ENCODE results near the gene IMP4. TPM values are rescaled to one million over a fixed set of nuclear protein-coding genes. Genes with fewer than 3 reads are reported as not detected.

IMP4 gene
- total and polyA plus RNA-seq, 8 donors = 46.8 to 84.7 (median 65.0) TPM

- intact Hi-C loops (cut with DNase I) = no loop called here
- Histone ChIP-seq H3K27ac (no peak overlapping the region), H3K9me3 (no peaks in the 10 kb centered on the region), H3K27me3 (no peaks in the 10 kb centered on the region), H3K4me1 (peaks cover 0 to 11% (median 4%) of the 10 kb centered on the region in 3 donors), H3K36me3 (no peaks in the 10 kb centered on the region), H3K4me3 (no peak overlapping the region)
- FAIRE-seq = no peak
- TF ChIP-seq, protein P1, sequence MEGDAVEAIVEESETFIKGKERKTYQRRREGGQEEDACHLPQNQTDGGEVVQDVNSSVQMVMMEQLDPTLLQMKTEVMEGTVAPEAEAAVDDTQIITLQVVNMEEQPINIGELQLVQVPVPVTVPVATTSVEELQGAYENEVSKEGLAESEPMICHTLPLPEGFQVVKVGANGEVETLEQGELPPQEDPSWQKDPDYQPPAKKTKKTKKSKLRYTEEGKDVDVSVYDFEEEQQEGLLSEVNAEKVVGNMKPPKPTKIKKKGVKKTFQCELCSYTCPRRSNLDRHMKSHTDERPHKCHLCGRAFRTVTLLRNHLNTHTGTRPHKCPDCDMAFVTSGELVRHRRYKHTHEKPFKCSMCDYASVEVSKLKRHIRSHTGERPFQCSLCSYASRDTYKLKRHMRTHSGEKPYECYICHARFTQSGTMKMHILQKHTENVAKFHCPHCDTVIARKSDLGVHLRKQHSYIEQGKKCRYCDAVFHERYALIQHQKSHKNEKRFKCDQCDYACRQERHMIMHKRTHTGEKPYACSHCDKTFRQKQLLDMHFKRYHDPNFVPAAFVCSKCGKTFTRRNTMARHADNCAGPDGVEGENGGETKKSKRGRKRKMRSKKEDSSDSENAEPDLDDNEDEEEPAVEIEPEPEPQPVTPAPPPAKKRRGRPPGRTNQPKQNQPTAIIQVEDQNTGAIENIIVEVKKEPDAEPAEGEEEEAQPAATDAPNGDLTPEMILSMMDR (IDR thresholded peaks at IDR 0.05) = no peak
- 95 to 97% methylated on average over 19 of the region's 19 CpGs for WGBS, 2 donors
- no peak for DNase-seq
- ATAC-seq = no peak
Observed at GRCh38 chr2:130375291-130376266, 32.9 kb downstream of the IMP4 start.

GRCh38 chr2:130376433-130377293 lies 34.0 kb downstream of the IMP4 start:
- Histone ChIP-seq H3K36me3 (no peaks in the 10 kb centered on the region), H3K9me3 (no peaks in the 10 kb centered on the region), H3K27me3 (no peaks in the 10 kb centered on the region), H3K4me3 (no peak overlapping the region), H3K4me1 (peaks cover 0 to 5% (median 4%) of the 10 kb centered on the region in 3 donors), H3K27ac (no peak overlapping the region)
- FAIRE-seq (no peak), ATAC-seq (no peak), DNase-seq (no peak)
- WGBS, 2 donors = 81 to 86% methylated on average over 11 of the region's 11 CpGs
- intact Hi-C loops (cut with DNase I) = no loop called here
- TF ChIP-seq, protein P1 (IDR thresholded peaks at IDR 0.05) = no peak

GRCh38 chr2:130377491-130377890 lies 34.8 kb downstream of the IMP4 start:
- FAIRE-seq (no peak), ATAC-seq (no peak), DNase-seq (no peak)
- Histone ChIP-seq H3K9me3 (no peaks in the 10 kb centered on the region), H3K27me3 (no peaks in the 10 kb centered on the region), H3K36me3 (no peaks in the 10 kb centered on the region), H3K4me1 (peaks cover 0 to 5% (median 4%) of the 10 kb centered on the region in 3 donors), H3K27ac (no peak overlapping the region), H3K4me3 (no peak overlapping the region)
- intact Hi-C loops (cut with DNase I) = no loop called here
- TF ChIP-seq, protein P1 (IDR thresholded peaks at IDR 0.05) = no peak
- 93 to 95% methylated on average over 5 of the region's 5 CpGs for WGBS, 2 donors

- TF ChIP-seq, protein P1 (IDR thresholded peaks at IDR 0.05) = no peak
- no peak for DNase-seq
- WGBS, 2 donors = 86 to 88% methylated on average over 3 of the region's 3 CpGs
- Histone ChIP-seq H3K36me3 (no peaks in the 10 kb centered on the region), H3K27me3 (no peaks in the 10 kb centered on the region), H3K4me1 (peaks cover 0 to 3% (median 1%) of the 10 kb centered on the region in 3 donors), H3K27ac (no peak overlapping the region), H3K4me3 (no peak overlapping the region), H3K9me3 (no peaks in the 10 kb centered on the region)
- intact Hi-C loops (cut with DNase I) = no loop called here
- no peak for FAIRE-seq
- ATAC-seq = no peak
Observed at GRCh38 chr2:130378206-130378897, 35.7 kb downstream of the IMP4 start.

Measured in pancreas (tissue), 10 donors.